Measurements from ENCODE around the gene MIF. TPM values are rescaled to one million over a fixed set of nuclear protein-coding genes. Genes with fewer than 3 reads are reported as not detected.
"Not testable (repeated sequence)": the region's sequence is repeated elsewhere in the genome, so short reads cannot be mapped to it uniquely, and the experiment has no call there.

MIF gene
- total and polyA plus RNA-seq, 12 donors, result 49.4 to 2,556 (median 820) TPM

DNA sequence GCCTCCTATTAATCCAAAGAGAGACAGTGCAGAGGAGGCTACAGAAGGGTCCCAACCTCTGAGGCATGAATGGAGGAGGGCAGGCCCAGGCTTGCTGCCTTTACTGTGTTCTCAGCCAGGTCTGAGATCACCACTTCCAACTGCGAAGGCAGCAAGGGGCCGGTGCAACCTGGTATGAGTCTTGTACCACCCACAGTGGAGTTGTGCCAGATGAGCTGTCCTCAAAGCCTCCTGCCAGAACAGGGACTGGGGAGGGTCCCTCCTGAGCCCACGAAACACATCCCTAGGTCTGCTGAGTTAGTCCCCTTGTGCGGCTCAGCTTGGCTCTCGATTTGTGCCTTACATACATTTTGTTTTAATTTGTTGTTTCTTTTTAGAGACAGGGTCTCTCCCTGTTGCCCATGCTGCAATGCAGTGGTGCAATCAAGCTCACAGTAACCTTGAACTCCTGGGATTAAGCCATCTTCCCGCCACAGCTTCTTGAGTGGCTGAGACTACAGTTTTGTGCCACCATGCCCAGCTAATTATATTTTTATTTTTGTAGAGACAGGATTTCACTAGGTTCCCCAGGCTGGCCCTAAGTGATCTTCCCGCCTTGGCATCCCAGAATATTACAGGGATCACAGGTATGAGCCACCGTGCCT is 9.3 kb downstream of the MIF start:
- Histone ChIP-seq H3K36me3 (replicated peaks in 1 of 2) (no peaks in the 10 kb centered on the region), H3K4me1 (replicated peaks in 1 of 2) (peaks cover 0 to 4% of the 10 kb centered on the region in 2 donors), H3K27me3 (no peaks in the 10 kb centered on the region), H3K27ac (peak overlapping the region in 2 of 5 donors; percentile 12 to 57), H3K4me3 (no peak overlapping the region), H3K9me3 (replicated peaks in 1 of 3) (no peaks in the 10 kb centered on the region)
- 70 to 80% (median 75%) methylated on average over 6 to 8 of the region's 8 CpGs for WGBS, 4 donors
- TF ChIP-seq POLR2A (IDR thresholded peaks at IDR 0.05), result no peak
- TF ChIP-seq, protein P1, sequence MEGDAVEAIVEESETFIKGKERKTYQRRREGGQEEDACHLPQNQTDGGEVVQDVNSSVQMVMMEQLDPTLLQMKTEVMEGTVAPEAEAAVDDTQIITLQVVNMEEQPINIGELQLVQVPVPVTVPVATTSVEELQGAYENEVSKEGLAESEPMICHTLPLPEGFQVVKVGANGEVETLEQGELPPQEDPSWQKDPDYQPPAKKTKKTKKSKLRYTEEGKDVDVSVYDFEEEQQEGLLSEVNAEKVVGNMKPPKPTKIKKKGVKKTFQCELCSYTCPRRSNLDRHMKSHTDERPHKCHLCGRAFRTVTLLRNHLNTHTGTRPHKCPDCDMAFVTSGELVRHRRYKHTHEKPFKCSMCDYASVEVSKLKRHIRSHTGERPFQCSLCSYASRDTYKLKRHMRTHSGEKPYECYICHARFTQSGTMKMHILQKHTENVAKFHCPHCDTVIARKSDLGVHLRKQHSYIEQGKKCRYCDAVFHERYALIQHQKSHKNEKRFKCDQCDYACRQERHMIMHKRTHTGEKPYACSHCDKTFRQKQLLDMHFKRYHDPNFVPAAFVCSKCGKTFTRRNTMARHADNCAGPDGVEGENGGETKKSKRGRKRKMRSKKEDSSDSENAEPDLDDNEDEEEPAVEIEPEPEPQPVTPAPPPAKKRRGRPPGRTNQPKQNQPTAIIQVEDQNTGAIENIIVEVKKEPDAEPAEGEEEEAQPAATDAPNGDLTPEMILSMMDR (IDR thresholded peaks at IDR 0.05), result no peak
- peak in 4 of 7 donors; percentile 61 to 69 (median 63) for DNase-seq
- intact Hi-C loops (cut with DNase I), result no loop called here

DNA sequence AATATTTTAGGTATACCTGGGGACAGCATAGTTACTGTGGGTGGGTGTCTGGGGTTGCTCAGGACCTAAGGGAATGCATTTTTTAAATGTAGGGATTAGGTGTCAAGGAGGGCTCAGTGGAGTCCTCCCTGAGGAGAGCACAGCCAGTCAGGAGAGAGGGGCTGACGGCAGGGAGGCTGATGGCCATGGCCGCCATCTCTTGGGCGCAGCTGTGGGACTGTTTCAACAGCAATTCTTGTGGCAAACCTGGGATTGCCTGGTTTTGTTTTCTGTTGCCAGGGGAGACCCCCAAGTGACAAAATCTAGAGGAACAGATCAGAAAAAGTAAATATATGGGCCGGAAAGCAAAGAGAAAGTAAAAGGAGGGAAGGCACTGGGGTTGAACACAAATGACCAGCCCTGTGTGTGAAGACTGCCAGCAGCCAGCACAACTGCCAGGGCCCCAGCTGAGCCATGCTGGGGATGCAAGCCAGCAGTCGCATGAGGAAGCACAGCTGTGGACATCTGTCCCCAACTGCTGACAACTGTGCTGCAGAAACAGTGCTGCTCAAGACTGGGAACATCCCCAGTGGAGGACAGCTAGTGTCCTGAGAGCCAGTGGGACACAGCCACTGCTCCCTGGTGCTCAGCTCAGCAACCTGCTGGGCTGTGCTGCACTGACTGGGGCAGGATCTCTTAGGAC is 10.5 kb downstream of the MIF start:
- Histone ChIP-seq H3K4me1 (replicated peaks in 1 of 2) (peaks cover 4 to 5% of the 10 kb centered on the region in 2 donors), H3K36me3 (replicated peaks in 1 of 2) (no peaks in the 10 kb centered on the region), H3K9me3 (replicated peaks in 1 of 3) (no peaks in the 10 kb centered on the region), H3K27me3 (no peaks in the 10 kb centered on the region), H3K27ac (peak overlapping the region in 1 of 5 donors; percentile 31), H3K4me3 (no peak overlapping the region)
- intact Hi-C loops (cut with DNase I), result no loop called here
- TF ChIP-seq, protein P1 (IDR thresholded peaks at IDR 0.05), result no peak
- TF ChIP-seq POLR2A (IDR thresholded peaks at IDR 0.05), result no peak
- WGBS, 4 donors, result 80 to 88% (median 82%) methylated on average over 5 of the region's 5 CpGs
- DNase-seq, result peak in 4 of 7 donors; percentile 50 to 78 (median 52)

DNA sequence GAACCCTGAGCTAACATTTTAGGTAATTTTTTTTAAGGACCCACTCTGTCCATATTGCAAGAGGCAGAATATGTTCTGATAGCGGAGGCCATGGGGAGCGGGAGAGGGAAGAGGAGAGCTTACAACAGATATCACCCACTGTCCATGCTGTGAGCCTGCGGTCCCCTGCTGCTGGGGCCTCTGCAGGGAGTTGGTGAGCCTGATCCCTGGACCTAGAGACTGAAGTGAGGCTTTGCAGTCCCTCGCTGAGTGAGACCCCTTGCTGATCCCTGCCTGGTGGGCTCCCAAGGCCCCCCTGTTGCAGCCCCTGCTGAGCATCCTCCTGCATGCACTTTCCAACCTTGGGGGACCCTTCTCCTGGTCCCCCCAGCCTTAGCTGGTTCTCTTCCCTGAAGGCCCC is 12.5 kb downstream of the MIF start:
- 93 to 100% (median 96%) methylated on average over 4 of the region's 4 CpGs for WGBS, 4 donors
- Histone ChIP-seq H3K27ac (no peak overlapping the region), H3K4me1 (replicated peaks in 1 of 2) (peaks cover 9 to 14% of the 10 kb centered on the region in 2 donors), H3K27me3 (no peaks in the 10 kb centered on the region), H3K4me3 (no peak overlapping the region), H3K9me3 (replicated peaks in 1 of 3) (no peaks in the 10 kb centered on the region), H3K36me3 (replicated peaks in 1 of 2) (no peaks in the 10 kb centered on the region)
- no peak for DNase-seq
- intact Hi-C loops (cut with DNase I), result no loop called here
- TF ChIP-seq POLR2A (IDR thresholded peaks at IDR 0.05), result no peak
- TF ChIP-seq, protein P1 (IDR thresholded peaks at IDR 0.05), result no peak

DNA sequence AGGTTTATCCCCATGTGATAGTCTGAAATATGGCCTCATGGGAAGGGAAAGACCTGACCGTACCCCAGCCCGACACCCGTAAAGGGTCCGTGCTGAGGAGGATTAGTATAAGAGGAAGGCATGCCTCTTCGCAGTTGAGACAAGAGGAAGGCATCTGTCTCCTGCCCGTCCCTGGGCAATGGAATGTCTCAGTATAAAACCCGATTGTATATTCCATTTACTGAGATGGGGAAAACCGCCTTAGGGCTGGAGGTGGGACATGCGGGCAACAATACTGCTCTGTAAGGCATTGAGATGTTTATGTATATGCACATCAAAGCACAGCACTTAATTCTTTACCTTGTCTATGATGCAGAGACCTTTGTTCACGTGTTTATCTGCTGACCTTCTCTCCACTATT is 13.2 kb downstream of the MIF start:
- DNase-seq; H3K4me3 ChIP-seq; intact Hi-C loops (cut with DNase I); H3K36me3 ChIP-seq (replicated peaks in 1 of 2); H3K9me3 ChIP-seq (replicated peaks in 1 of 3); H3K27ac ChIP-seq; H3K27me3 ChIP-seq: not testable (repeated sequence)
- WGBS, 4 donors, result 63 to 88% (median 83%) methylated on average over 5 to 10 of the region's 10 CpGs
- H3K4me1 ChIP-seq (replicated peaks in 1 of 2), result peaks cover 9 to 14% of the 10 kb centered on the region in 2 donors
